ENCODE data around the gene METTL14. TPM values are rescaled to one million over a fixed set of nuclear protein-coding genes. Genes with fewer than 3 reads are reported as not detected.

Gene METTL14
- total RNA-seq, 2 donors from 2014 or later: 54.1 to 59.3 TPM

DNA sequence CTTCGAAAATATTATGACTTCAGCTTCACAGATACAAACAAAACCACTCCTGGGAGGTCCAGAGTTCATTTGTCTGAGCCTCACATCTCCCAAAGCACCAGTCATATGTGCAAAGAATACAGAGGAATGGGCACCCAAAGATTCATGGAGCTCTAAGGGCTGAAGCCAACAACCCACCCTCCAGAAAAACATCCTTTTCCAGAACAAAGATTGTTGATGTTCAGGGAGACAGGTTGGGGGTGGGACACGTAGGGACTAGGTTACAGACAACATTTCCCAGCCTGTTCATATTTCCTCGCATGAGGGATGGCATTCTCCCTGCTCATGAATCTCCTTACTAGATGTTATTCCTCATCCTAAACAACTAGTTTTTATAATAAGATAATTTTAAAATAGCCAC lies 71.2 kb downstream of the METTL14 start:
- Mint-ChIP-seq H3K27me3 (ENCODE audit: insufficient read depth) (no peaks in the 10 kb centered on the region), H3K9me3 (no peaks in the 10 kb centered on the region), H3K27ac (peak overlapping the region; percentile 33), H3K4me1 (peaks cover 13% of the 10 kb centered on the region), H3K4me3 (no peak overlapping the region), H3K36me3 (ENCODE audit: low read depth) (peaks cover 13% of the 10 kb centered on the region)
- Histone ChIP-seq H3K4me1 (ENCODE audit: control insufficient read depth, insufficient read depth, low read length) (no peaks in the 10 kb centered on the region), H3K4me3 (ENCODE audit: low read length) (no peak overlapping the region), H3K36me3 (ENCODE audit: control insufficient read depth, insufficient read depth, low read length) (peaks cover 48% of the 10 kb centered on the region), H3K27ac (ENCODE audit: low read depth, low read length) (no peak overlapping the region), H3K9me3 (ENCODE audit: control insufficient read depth, low read length) (no peaks in the 10 kb centered on the region), H3K27me3 (ENCODE audit: control insufficient read depth, insufficient read depth, low read length, poor library complexity, severe bottlenecking) (no peaks in the 10 kb centered on the region), H3K9ac (ENCODE audit: extremely low read depth, low read length, poor library complexity, severe bottlenecking) (no peak overlapping the region)
- DNase-seq: no peak
- WGBS, 2 experiments (ENCODE audit: insufficient coverage in 1 of 2, insufficient read length in 1 of 2): 70 to 90% methylated on average over 1 to 3 of the region's 3 CpGs
- TF ChIP-seq, protein P1, sequence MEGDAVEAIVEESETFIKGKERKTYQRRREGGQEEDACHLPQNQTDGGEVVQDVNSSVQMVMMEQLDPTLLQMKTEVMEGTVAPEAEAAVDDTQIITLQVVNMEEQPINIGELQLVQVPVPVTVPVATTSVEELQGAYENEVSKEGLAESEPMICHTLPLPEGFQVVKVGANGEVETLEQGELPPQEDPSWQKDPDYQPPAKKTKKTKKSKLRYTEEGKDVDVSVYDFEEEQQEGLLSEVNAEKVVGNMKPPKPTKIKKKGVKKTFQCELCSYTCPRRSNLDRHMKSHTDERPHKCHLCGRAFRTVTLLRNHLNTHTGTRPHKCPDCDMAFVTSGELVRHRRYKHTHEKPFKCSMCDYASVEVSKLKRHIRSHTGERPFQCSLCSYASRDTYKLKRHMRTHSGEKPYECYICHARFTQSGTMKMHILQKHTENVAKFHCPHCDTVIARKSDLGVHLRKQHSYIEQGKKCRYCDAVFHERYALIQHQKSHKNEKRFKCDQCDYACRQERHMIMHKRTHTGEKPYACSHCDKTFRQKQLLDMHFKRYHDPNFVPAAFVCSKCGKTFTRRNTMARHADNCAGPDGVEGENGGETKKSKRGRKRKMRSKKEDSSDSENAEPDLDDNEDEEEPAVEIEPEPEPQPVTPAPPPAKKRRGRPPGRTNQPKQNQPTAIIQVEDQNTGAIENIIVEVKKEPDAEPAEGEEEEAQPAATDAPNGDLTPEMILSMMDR (conservative IDR thresholded peaks at IDR 0.05): no peak

GRCh38 chr4:118756958-118757357 lies 71.8 kb downstream of the METTL14 start:
- H3K4me3 Mint-ChIP-seq: no peak overlapping the region
- H3K36me3 ChIP-seq (ENCODE audit: control insufficient read depth, insufficient read depth, low read length): peaks cover 48% of the 10 kb centered on the region

GRCh38 chr4:118757761-118758251 lies 72.6 kb downstream of the METTL14 start:
- 83 to 97% methylated on average over 1 to 2 of the region's 2 CpGs for WGBS, 2 experiments (ENCODE audit: insufficient coverage in 1 of 2, insufficient read length in 1 of 2)
- no peak overlapping the region for H3K27ac Mint-ChIP-seq

More at GRCh38 chr4:118756958-118757357, 71.8 kb downstream of the METTL14 start:
- no peak for DNase-seq
- H3K9ac ChIP-seq (ENCODE audit: extremely low read depth, low read length, poor library complexity, severe bottlenecking): no peak overlapping the region
- no peaks in the 10 kb centered on the region for H3K4me1 ChIP-seq (ENCODE audit: control insufficient read depth, insufficient read depth, low read length)
- peaks cover 8% of the 10 kb centered on the region for H3K36me3 Mint-ChIP-seq (ENCODE audit: low read depth)
- peaks cover 13% of the 10 kb centered on the region for H3K4me1 Mint-ChIP-seq
- no peaks in the 10 kb centered on the region for H3K9me3 Mint-ChIP-seq
- TF ChIP-seq, protein P1 (conservative IDR thresholded peaks at IDR 0.05): no peak
- no peaks in the 10 kb centered on the region for H3K27me3 ChIP-seq (ENCODE audit: control insufficient read depth, insufficient read depth, low read length, poor library complexity, severe bottlenecking)
- H3K27me3 Mint-ChIP-seq (ENCODE audit: insufficient read depth): no peaks in the 10 kb centered on the region
- no peak overlapping the region for H3K4me3 ChIP-seq (ENCODE audit: low read length)
- no peaks in the 10 kb centered on the region for H3K9me3 ChIP-seq (ENCODE audit: control insufficient read depth, low read length)
- no peak overlapping the region for H3K27ac ChIP-seq (ENCODE audit: low read depth, low read length)
- H3K27ac Mint-ChIP-seq: no peak overlapping the region
- 96 to 100% methylated on average over 1 of the region's 1 CpG for WGBS, 2 experiments (ENCODE audit: insufficient coverage in 1 of 2, insufficient read length in 1 of 2)

More at GRCh38 chr4:118757761-118758251, 72.6 kb downstream of the METTL14 start:
- Mint-ChIP-seq H3K9me3 (no peaks in the 10 kb centered on the region), H3K4me3 (no peak overlapping the region), H3K27me3 (ENCODE audit: insufficient read depth) (no peaks in the 10 kb centered on the region), H3K4me1 (peaks cover 13% of the 10 kb centered on the region), H3K36me3 (ENCODE audit: low read depth) (peaks cover 1% of the 10 kb centered on the region)
- H3K27ac ChIP-seq (ENCODE audit: low read depth, low read length): no peak overlapping the region
- H3K9ac ChIP-seq (ENCODE audit: extremely low read depth, low read length, poor library complexity, severe bottlenecking): no peak overlapping the region
- H3K36me3 ChIP-seq (ENCODE audit: control insufficient read depth, insufficient read depth, low read length): peaks cover 47% of the 10 kb centered on the region
- H3K9me3 ChIP-seq (ENCODE audit: control insufficient read depth, low read length): no peaks in the 10 kb centered on the region
- no peaks in the 10 kb centered on the region for H3K4me1 ChIP-seq (ENCODE audit: control insufficient read depth, insufficient read depth, low read length)
- TF ChIP-seq, protein P1 (conservative IDR thresholded peaks at IDR 0.05): no peak
- no peaks in the 10 kb centered on the region for H3K27me3 ChIP-seq (ENCODE audit: control insufficient read depth, insufficient read depth, low read length, poor library complexity, severe bottlenecking)
- H3K4me3 ChIP-seq (ENCODE audit: low read length): no peak overlapping the region
- no peak for DNase-seq

Measured in endodermal cell (in vitro differentiated cells).